Esophagus muscularis mucosa (tissue), 4 donors: ENCODE data around the gene PREP.

ENCODE experiments used
- CTCF ChIP-seq, 3 experiments: fragments of 200-600 bp in 2 of 3; fragments of 450-650 bp in 1 of 3; sonication (generic) in 2 of 3; IDR thresholded peaks; one replicate each; pipeline ENCODE4 v1.5.1; 2017 to 2019; ENCODE audit warnings: antibody characterized with exemption in 3 of 3, mild to moderate bottlenecking in 2 of 3, moderate library complexity in 1 of 3
- EP300 ChIP-seq: sonication (generic); formaldehyde crosslinking; IDR thresholded peaks from one replicate; pipeline ENCODE4 v1.6.1; 2017; ENCODE audit warnings: antibody characterized with exemption
- POLR2AphosphoS5 ChIP-seq, 2 donors: sonication (generic); formaldehyde crosslinking; IDR thresholded peaks; one replicate each; pipeline ENCODE4 v1.6.1; 2017; ENCODE audit warnings: antibody characterized with exemption in 2 of 2

DNA sequence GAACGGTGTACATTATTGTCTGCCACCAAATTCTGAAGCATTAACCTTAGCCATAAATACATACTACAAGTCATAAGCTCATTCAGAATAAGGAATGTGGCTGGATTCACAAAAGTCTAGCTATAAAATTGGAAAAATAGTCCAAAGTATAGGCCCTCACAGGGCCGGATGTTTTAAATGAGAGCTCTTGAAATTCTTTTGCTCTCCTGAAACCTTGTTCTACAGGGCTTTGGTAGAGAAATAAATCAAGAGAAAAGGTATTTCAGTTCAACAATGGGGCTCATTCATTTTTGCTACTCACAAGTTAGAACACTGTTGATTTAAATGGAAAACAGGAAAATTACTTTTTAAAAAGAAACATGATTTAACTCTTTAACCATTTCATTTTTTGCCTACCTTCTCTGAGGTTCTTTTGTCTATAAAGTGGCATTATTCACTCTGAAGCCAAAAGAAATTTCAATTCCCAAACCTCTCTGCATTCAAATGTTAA lies 58.0 kb downstream of the PREP start:
- TF ChIP-seq CTCF (IDR thresholded peaks at IDR 0.05): no peak
- TF ChIP-seq EP300: no peak
- no peak for TF ChIP-seq POLR2AphosphoS5 (IDR thresholded peaks at IDR 0.05)
